ENCODE results near the gene AP3M1.
A peak's percentile ranks its signal among the peaks of the same experiment; 100 is the strongest.
"Not testable (repeated sequence)": the region's sequence is repeated elsewhere in the genome, so short reads cannot be mapped to it uniquely, and the experiment has no call there.

The AP3M1 gene

GRCh38 chr10:74150204-74150989 is at the start of gene AP3M1:
AP3M1 (minus strand) TSS chr10:74150828; CDS start chr10:74138379, 12,449 bp downstream.
- peak; percentile 60 for DNase-seq (ENCODE audit: low spot score)

- DNase-seq (ENCODE audit: low spot score): no peak
Measured at GRCh38 chr10:74199315-74199714, 48.7 kb upstream of the AP3M1 start.

GRCh38 chr10:74194999-74195398 is 44.4 kb upstream of the AP3M1 start:
- no peak for DNase-seq (ENCODE audit: low spot score)

GRCh38 chr10:74194545-74194944 is 43.9 kb upstream of the AP3M1 start:
- no peak for DNase-seq (ENCODE audit: low spot score)

GRCh38 chr10:74190494-74190893 is 39.9 kb upstream of the AP3M1 start:
- DNase-seq (ENCODE audit: low spot score): no peak

GRCh38 chr10:74189999-74190421 is 39.4 kb upstream of the AP3M1 start:
- DNase-seq (ENCODE audit: low spot score): no peak

- not testable (repeated sequence) for DNase-seq (ENCODE audit: low spot score)
Measured at GRCh38 chr10:74188617-74189016, 38.0 kb upstream of the AP3M1 start.

GRCh38 chr10:74187237-74187636 is 36.6 kb upstream of the AP3M1 start:
- no peak for DNase-seq (ENCODE audit: low spot score)

GRCh38 chr10:74186678-74187077 is 36.0 kb upstream of the AP3M1 start:
- DNase-seq (ENCODE audit: low spot score): no peak

GRCh38 chr10:74179111-74179710 is 28.6 kb upstream of the AP3M1 start:
- no peak for DNase-seq (ENCODE audit: low spot score)

GRCh38 chr10:74178042-74178791 is 27.6 kb upstream of the AP3M1 start:
- DNase-seq (ENCODE audit: low spot score): no peak

- DNase-seq (ENCODE audit: low spot score): peak; percentile 48
Measured at GRCh38 chr10:74177140-74177677, 26.6 kb upstream of the AP3M1 start.

- peak; percentile 69 for DNase-seq (ENCODE audit: low spot score)
Measured at GRCh38 chr10:74176380-74177139, 25.9 kb upstream of the AP3M1 start.

GRCh38 chr10:74175510-74176379 is 25.1 kb upstream of the AP3M1 start:
- no peak for DNase-seq (ENCODE audit: low spot score)

- DNase-seq (ENCODE audit: low spot score): no peak
Measured at GRCh38 chr10:74174521-74174920, 23.9 kb upstream of the AP3M1 start.

- DNase-seq (ENCODE audit: low spot score): no peak
Measured at GRCh38 chr10:74171625-74172024, 21.0 kb upstream of the AP3M1 start.

GRCh38 chr10:74167443-74167842 is 16.8 kb upstream of the AP3M1 start:
- DNase-seq (ENCODE audit: low spot score): no peak

GRCh38 chr10:74165530-74165901 is 14.9 kb upstream of the AP3M1 start:
- DNase-seq (ENCODE audit: low spot score): no peak

GRCh38 chr10:74164716-74165529 is 14.3 kb upstream of the AP3M1 start:
- DNase-seq (ENCODE audit: low spot score): no peak

Data from HuH-7 (cell line).